Glomerular visceral epithelial cell (primary cell): ENCODE results near the gene FIS1.

ENCODE experiments used
- DNase-seq: peaks from one replicate; pipeline ENCODE4 v3.0.0-alpha.2; 2016; ENCODE audit errors: extremely low spot score

The FIS1 gene

DNA sequence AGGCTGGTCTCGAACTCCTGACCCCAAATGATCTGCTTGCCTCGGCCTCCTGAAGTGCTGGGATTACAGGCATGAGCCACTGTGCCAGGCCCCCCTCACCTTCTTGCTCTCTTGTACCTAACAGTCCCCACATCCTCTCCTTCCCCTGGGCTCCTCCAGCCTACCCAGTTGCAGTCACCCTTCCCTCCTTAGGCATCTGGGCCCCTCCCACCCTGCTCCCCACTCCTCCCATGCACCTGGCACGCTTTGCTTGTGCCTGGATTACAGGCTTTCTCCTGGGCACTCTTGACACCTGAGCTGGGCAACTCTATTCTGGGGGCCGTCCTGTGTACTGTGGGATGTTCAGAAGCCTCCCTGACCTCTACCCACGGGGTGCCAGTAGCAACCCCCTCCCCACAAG lies 10.2 kb downstream of the FIS1 start:
- no peak for DNase-seq

DNA sequence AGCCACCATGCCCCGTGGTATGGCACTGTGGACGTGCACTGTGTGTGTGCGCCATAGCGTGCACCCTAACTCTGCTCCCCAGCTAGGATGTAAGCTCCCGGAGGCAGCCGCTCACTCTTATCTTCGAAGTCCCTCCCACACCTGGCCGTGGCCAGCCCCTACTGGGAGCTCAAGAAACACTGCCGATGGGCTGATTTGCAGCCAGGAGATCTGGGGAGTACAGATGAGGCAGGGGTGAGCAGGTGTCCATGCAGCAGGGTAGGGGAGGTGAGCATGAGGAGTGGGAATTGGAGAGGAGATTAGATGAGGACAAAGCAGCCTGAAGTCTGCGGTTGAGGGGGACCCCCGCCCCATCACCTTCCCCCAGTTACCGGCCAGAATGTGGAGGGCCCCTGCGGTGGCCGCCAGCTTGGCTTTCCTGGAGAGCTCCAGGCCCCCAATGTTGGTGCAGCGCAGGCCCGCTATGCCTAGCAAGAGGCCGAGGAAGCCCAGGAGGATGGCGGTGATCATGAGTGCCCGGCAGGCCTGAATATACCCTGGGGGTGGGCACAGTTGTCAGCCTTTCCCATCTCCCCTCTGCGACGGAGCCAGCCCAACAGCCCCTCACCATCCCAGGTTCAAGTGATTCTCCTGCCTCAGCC lies 10.9 kb downstream of the FIS1 start:
- DNase-seq: no peak

DNA sequence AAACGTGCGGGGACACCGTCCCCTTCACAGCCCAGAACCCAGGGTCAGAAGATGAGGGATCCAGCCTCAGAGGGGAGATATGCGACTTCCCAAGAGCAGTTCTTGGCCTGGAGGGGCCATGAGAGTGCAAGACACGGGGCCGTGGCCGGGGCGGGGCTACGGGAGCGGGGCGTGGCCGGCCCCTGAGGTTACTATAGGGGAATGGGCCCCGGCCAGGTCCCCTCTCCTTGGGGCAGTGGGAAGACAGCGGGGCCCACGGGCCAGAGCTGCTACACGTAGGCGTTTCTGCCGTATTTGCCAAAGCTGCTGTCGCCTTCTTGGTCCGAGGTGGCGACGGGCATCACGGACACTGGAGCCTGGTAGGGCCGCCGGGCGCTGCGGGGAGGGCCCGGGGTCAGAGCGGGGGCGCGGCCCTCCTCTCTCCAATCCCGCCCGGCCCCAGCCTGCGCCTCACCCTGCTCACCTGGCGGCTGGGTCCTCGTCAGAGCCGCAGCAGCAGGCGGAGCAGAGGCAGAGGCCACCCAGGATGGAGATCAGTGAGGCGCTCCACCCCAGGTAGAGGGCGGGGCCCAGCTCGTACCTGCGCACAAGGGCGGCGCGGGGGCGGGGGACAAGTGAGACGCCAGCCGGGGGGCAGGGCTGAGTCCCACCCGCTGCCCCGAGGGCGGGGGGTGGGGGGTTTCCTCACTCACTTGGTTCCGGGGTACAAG lies 12.6 kb downstream of the FIS1 start:
- DNase-seq: no peak

DNA sequence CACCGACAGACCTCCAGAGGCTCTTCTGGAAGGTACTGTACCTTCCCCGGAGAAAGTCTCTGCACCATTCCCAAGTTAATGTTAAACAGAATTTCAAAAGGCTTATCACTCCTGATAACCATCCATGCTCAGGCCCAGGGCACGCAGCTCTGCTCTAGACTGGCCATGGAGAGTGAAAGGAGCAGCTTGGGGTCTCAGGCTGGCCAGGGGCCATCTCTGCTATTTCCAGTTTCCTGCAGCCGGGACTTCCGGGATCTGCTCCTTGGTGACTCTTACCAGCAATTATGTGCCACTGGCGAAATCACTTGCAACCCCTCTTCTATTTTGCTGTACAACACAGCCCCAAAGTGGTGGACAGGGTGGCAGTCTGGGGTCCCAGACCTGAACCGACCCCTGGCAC lies 13.2 kb downstream of the FIS1 start:
- no peak for DNase-seq

DNA sequence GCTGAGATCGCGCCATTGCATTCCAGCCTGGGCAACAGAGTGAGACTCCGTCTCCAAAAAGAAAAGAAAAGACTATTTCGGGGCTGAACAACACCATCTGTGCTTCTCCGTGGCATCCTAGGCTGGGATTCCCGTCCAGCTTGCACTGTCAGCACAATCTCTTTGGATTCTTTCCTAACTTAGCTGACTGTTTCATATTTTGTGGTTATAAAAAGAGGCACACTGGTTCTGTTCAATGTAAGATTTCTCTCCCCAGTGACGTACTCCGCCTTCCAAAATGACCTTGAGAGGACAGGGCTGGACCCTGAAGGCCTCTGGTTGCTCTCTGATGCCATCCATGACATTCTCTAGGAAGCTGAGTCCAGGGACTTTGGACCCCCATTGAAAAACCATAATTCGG lies 18.2 kb downstream of the FIS1 start:
- DNase-seq: no peak

DNA sequence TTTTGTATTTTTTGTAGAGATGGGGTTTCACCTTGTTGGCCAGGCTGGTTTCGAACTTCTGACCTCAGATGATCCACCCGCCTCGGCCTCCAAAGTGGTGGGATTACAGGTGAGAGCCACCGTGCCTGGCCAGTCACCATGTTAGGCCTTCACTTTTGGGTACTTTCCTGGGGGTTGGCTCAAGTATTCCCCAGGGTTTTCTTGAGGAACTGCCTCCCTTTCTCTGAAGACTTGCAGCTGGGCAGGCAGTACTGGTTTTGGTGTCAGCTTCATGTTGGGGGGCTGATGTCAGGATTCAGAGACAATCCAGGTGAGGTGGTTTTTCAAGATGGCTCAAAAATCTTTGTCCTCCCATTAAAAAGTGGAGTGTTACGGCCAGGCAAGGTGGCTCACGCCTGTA lies 19.2 kb downstream of the FIS1 start:
- DNase-seq: no peak

DNA sequence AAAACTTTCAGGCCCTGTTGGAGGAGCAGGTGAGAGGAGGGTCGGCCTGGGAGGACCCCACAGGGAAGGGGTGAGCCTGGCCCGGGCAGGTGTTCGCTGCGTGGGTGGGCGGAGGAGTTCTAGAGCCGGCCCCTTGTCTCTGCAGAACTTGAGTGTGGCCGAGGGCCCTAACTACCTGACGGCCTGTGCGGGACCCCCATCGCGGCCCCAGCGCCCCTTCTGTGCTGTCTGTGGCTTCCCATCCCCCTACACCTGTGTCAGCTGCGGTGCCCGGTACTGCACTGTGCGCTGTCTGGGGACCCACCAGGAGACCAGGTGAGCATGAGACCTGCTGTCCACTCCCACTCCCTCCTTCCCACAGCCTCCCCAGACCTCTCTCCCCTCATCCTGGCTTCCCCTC lies 21.4 kb downstream of the FIS1 start:
- no peak for DNase-seq

DNA sequence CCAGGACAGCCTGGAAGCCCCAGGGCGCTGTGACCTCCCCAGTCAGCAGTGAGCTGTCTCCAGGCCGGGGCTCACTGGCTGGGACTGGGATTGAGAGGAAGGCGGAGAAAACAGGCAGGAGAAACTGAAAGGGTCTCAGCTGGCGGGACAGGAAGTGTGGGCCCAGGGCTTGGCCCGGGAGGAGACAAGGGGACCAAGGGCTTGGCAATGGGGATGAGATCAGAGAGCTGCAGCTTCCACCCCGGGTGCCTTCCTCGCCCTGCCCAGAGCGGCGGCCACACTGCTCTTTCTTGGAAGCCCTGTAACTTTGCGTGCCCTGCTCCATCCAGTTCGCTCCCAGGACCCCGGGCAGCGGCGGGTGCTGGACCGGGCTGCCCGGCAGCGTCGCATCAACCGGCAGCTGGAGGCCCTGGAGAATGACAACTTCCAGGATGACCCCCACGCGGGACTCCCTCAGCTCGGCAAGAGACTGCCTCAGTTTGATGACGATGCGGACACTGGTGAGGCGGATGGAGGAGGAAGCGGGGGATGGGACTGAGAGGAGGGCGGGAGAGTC lies 22.5 kb downstream of the FIS1 start:
- DNase-seq: no peak

DNA sequence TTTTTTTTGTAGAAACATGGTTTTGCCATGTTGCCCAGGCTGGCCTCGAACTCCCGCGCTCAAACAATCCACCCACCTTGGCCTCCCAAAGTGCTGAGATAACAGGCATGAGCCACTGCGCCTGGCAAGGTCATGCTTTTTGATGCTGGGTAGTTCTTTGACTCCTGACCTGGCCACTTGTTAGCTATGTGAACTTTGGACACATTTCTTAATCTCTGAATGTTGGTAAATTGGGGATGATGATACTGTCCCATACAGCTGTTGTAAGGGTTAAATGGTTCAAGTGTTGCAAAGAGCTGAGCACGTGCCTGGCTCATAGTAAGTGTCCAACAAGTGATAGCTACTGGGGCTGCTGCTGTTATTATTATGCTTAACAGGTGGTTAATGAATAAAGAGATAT lies 24.6 kb downstream of the FIS1 start:
- DNase-seq: no peak

DNA sequence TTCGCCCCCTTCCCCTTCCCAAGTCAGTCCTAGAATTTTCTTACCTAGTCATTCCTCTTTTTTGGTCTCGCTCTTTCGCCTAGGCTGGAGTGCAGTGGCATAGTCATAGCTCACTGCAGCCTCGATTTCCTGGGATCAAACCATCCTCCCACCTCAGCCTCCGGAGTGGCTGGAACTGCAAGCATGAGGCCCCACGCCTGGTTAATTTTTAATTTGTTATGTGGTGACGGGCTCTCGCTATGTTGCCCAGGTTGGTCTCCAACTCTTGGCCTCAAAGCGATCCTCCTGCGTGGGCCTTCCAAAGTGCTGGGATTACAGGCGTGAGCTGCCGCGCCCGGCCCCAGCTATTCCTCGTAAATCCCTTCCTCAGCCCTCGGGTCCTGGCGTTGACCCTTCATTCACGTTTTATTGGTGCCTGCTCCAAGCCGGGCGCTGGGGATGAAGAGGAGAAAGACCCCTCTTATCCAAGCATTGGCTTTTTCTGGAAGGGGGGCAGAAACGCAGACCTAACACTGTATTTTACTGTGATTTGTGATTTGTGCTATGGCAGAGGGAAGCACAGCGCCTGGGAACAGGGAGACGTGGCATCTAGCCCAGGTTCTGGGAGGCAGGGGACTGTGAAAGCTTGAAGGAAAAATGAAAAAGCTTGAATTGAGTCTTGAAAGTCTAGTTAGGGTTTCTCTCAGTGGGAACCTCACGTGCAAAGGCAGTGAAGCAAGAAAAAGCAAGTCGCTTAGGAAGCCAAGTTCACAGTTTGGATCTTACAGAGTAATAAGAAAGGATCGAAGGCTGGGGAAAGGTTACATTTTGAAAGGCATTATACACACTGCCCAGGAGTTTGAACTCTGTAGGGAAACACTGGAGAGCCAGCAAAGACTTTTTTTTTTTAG lies 26.4 kb downstream of the FIS1 start:
- no peak for DNase-seq

DNA sequence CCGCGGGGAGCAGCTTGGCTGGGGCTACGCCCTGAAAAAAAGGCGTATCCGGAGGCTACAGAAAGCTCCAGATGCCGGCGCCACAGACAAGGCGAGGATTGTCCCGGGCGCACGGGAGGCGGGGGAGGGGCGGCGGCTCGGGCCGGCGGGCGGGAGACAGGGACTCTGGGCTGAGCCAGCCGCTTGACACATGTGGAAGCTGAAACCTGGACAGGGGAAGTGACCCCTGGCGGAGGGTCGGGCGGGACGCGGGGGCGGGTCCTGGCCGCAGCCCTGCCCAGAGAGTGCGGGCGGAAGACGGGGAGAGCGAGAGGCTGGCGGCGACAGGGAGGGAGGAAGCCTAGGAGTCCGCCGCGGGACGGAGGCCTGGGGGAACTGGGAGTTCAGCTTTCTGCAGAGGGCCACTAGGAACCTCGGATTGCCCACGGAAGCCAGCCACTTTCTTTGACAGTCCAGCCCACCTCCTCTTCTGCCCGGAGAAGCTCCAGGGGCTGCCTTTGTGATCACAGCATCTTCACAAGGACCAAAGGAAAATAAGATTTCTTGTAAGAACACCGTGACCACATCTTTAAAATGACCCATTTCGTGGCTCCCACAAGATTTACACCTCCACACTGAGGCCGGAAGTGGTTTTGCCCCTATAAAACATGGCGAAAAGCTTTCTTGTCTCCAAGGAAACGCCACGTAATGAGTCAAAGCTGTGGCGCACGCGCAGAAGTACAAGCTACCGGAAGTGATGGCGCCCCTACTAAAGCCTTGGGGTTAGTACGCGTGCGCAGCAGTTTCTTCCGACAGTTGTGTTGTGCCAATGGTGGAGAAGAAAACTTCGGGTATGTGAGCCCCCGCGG lies 27.3 kb downstream of the FIS1 start, which contains the start of the genes PLOD3 and ZNHIT1:
Gene PLOD3 (minus strand): TSS at position 194 of the 848 bp plus-strand sequence. CDS start 307 bp downstream, outside the sequence.
Gene ZNHIT1 (plus strand): TSS at position 778 of the 848 bp plus-strand sequence. CDS start 31 bp downstream, at position 809.
- peak; percentile 98 for DNase-seq

DNA sequence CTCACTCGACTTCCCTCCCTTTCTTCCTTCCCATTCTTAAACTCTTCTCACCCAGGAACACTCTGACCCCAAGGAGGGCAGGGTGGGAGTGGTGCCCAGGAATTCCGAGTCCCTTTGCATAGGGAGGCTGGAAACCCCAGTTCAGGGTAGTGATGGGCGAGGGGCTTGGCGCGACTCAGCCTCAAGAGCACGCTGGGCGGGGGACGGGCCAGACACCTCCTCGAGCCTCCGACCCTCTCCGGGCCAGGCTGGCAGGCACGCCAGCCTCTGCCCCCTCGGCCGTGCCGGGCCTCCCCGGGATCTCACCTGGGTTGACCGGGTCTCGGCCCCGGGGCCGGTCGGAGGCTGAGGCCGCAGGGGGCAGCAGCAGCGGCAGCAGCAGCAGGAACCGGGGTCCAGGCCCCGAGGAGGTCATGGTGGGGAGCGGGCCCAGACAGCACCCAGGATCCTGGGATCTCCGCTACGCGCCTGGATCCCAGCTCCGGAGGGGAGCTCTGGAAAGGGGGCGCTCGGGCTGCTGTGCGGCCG lies 28.0 kb downstream of the FIS1 start:
- no peak for DNase-seq

DNA sequence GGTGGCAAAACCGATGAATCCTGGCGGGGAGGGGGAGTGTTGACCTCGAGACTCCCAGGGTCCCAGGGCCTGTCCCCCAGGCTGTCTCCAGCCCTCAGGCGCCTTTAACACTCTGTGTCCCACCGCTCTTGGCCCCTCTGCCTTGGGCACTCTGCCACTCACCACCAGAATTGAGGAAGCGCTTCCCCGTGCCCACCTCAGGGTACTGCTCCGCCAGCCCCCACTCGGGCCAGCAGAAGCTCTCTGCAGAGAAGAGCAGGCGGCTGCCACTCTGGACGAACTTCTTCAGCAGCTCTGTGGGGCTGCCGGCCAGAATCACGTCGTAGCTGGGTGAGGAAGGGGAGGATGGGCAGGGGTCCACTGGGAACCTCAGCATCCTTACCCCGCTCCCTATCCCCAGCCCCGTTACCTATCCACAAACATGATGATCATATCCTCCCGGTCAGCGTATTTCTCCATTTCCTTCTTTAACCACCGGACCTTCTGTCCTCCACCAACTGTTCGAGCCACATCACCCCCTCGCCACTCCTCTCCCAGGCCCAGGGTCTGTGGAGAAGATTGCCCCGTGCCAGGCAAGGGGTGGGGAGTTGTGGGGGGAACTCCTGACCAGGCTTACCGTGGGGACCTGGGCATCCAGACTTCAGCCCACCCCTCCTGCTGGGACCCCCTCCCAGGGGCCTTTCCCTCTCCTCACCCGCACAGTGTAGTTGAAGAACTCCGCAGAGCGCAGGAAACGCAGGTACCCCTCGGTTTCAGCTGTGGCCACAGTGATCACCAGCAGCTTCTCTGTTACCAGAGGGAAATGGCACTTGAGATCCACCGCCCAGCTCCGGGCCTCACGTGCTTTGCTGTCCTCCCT lies 28.7 kb downstream of the FIS1 start:
- no peak for DNase-seq

DNA sequence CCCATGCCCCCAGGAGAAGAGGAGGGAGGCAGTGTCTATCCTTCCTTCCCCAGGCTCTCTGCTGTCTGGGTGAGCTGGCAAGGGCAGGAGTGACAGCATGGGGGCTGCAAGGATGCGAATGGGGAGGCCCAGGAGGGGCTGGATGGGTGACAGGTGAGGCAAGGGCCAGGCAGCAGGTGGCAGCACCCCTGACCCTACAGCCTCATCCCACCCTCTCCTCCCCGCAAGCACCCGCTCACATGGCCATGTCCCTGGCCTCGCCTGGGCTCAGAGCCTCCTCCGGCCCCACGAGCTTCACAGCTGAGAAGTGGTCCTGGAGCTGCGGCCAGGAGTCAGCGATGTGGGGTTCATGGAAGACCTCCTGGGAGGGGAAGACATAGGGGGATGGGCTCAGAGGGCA lies 32.9 kb downstream of the FIS1 start:
- DNase-seq: no peak

DNA sequence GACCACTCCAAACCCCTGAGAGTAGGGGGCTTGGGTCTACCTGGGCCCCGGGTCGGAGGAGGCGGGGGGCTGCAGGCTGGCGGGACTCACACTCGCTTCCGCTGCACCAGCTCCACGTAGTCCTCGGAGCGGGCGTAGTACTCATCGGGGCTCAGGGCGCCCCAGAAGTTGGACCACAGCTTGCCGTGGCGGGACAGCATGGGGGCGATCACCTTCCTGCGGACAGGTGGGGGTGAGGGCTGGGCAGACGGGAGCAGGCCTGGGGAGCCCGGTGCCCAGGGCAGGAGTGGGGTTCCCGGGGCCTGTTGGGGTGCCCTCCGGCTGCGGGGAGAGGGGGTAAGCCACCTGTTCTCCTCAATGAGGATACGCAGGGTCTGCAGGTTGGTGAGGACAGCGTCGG lies 33.4 kb downstream of the FIS1 start:
- no peak for DNase-seq

DNA sequence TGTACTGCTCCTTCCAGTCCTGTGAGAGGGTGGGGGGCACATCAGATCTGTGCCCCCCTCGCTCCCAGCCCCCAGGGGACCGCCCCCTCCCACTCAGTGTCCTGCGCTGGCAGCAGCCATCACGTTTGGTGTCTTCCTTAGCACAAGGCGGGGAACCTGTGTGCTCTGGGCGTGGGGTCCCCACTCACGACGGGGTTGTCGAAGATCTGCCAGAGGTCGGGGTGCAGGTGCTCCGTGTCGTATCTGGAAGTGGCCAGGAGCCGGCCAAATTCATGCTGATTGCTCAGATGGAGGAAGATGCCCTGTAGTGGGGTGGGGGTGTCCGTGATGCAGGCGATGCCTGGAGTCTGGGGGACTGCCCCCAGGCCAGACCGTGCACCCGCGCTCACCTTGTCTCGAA lies 34.7 kb downstream of the FIS1 start:
- DNase-seq: no peak

DNA sequence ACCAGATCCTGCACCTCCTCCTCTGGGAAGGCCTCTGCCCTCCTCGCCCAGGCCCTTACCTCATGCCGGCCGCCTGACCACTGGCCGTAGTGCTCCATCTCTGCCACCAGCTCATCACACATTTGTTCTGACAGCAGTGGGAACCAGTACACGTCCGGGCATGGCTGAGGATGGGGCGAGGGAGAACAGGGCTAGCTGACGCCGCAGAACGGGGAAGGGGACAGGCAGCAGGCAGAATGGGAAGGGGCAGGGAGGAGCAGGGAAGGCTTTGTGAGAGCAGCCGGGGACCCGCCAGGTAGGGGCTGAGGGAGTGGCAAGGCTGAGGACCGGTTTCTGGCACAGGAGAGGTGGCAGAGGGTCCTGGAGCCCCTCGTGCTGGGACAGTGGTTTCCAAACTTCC lies 36.1 kb downstream of the FIS1 start:
- DNase-seq: no peak

DNA sequence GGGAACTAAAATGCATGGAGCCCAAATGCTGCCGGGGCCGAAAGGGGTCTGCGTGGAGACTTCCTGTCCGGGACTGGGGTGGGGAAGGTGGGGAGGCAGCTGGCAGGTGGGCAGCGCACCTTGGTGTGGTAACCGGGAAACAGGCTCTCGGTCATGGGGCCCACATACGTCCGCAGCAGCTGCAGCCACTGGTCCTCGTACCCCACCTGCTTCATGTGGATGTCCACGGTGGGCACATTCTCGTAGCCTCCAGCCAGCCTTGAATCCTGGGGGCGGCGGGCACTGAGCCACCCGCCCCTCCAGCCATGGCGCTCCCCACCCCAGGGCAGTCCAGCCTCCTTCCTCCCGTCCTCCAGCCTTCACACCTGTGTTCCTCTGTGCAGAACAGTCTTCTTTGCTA lies 37.4 kb downstream of the FIS1 start:
- DNase-seq: no peak

DNA sequence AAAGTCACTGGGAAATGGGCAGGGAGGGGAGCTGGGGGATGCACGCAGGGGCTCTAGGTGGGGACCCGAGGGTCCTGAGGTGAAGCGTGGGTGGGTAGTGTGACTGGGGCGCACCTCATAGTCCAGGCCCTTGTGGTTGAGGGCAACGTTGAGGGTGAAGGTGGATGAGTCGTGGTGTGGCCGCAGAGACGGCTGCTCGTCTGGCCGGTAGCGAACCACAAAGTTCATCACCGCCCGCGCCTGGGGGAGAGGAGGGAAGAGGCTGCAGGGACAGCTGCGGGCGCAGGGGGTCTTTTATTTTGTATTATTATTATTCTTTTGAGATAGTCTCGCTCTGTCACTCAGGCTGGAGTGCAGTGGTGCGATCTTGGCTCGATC lies 38.2 kb downstream of the FIS1 start:
- no peak for DNase-seq
